ENCODE results near the gene SH3GLB2.

DNA sequence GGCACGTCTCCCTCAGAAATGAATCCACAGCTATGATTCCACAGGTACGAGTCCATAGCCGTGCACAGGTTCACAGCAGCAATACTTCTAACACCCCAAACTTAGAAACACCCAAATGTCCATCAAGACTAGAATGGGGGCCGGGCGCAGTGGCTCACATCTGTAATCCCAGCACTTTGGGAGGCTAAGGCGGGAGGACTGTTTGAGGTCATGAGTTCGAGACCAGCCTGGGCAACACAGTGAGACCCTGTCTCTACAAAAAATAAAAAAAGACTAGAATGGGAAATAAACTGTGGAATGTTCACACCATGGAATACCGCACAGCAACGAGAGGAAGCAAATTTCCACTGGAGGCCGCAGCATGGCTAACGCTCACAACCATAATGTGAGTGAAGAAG is 48.5 kb upstream of the SH3GLB2 start:
- TF ChIP-seq YY1 (IDR thresholded peaks at IDR 0.05; ENCODE audit: insufficient read depth, insufficient read length) (no peak), ZNF274 (IDR thresholded peaks at IDR 0.05; ENCODE audit: low read depth, low read length) (no peak)

Data from NT2/D1 (cell line).